HG02970 (cell line): ENCODE measurements around the gene ENKD1.

Experiments used
- ATAC-seq: cut with Tn5 transposase; IDR thresholded peaks from one replicate; pipeline ENCODE4 v1.9.1; 2021; ENCODE audit warnings: mild to moderate bottlenecking, moderate library complexity, moderate number of reproducible peaks; ENCODE audit not compliant: unreplicated experiment, low FRiP score

ENKD1 gene

GRCh38 chr16:67652578-67653127, 13.9 kb downstream of the ENKD1 start:
- no peak for ATAC-seq

- ATAC-seq, result no peak
Measured at GRCh38 chr16:67651847-67652246, 14.7 kb downstream of the ENKD1 start.

GRCh38 chr16:67651039-67651438, 15.5 kb downstream of the ENKD1 start:
- no peak for ATAC-seq

GRCh38 chr16:67650023-67650422, 16.5 kb downstream of the ENKD1 start:
- no peak for ATAC-seq

- ATAC-seq, result no peak
Measured at GRCh38 chr16:67649494-67649931, 17.0 kb downstream of the ENKD1 start.

GRCh38 chr16:67648764-67649407, 17.7 kb downstream of the ENKD1 start:
- no peak for ATAC-seq

GRCh38 chr16:67648088-67648763, 18.3 kb downstream of the ENKD1 start:
- ATAC-seq, result no peak

- ATAC-seq, result no peak
Measured at GRCh38 chr16:67647681-67648080, 18.9 kb downstream of the ENKD1 start.

- no peak for ATAC-seq
Measured at GRCh38 chr16:67647111-67647651, 19.4 kb downstream of the ENKD1 start.

- ATAC-seq, result no peak
Measured at GRCh38 chr16:67645397-67646121, 21.0 kb downstream of the ENKD1 start.

- no peak for ATAC-seq
Measured at GRCh38 chr16:67644038-67644437, 22.5 kb downstream of the ENKD1 start.

- no peak for ATAC-seq
Measured at GRCh38 chr16:67641779-67642708, 24.5 kb downstream of the ENKD1 start.

GRCh38 chr16:67637625-67638024, 28.9 kb downstream of the ENKD1 start:
- no peak for ATAC-seq

- ATAC-seq, result no peak
Measured at GRCh38 chr16:67636713-67637112, 29.8 kb downstream of the ENKD1 start.

GRCh38 chr16:67632415-67633172, 34.0 kb downstream of the ENKD1 start:
- ATAC-seq, result no peak

GRCh38 chr16:67628216-67628615, 38.3 kb downstream of the ENKD1 start:
- no peak for ATAC-seq

- ATAC-seq, result no peak
Measured at GRCh38 chr16:67613808-67614207, 52.7 kb downstream of the ENKD1 start.
